PC-3 (cell line): ENCODE measurements around the gene EPHB1. TPM values are rescaled to one million over a fixed set of nuclear protein-coding genes. Genes with fewer than 3 reads are reported as not detected.

Experiments used
- ATAC-seq: fragments of 200-7000 bp; cut with Tn5 transposase; 2 replicates; pipeline ENCODE4 v1.9.1; 2020; ENCODE audit warnings: mild to moderate bottlenecking, moderate library complexity
- BruUV-seq: library from RNA; stranded (reverse); fragments of 400-500 nt; replicated peaks from 2 replicates; lab custom pipeline; 2021; lab: Mats Ljungman, UMichigan
- CTCF ChIA-PET: fragments of 300-600 bp; sonication (Branson Sonifier 250); formaldehyde crosslinking; loops from one replicate; lab custom pipeline; 2022; ENCODE audit warnings: antibody characterized with exemption; lab: Charles Lee
- POLR2A ChIA-PET: fragments of 300-600 bp; sonication (Branson Sonifier 250); formaldehyde crosslinking; loops from one replicate; lab custom pipeline; 2022; ENCODE audit warnings: antibody characterized with exemption; ENCODE audit not compliant: unreplicated experiment; lab: Charles Lee
- DNase-seq: peaks from one replicate; pipeline ENCODE4 v3.0.0-alpha.2; 2015
- H2AFZ ChIP-seq: fragments of 300-600 bp; sonication (generic); 2 replicates; pipeline ENCODE4 v1.6.0; 2016; ENCODE audit warnings: antibody characterized with exemption, low read length
- H3F3A ChIP-seq: fragments of 300-600 bp; sonication (generic); one replicate; pipeline ENCODE4 v1.6.0; 2017; ENCODE audit warnings: antibody characterized with exemption, low read length, control low read depth, mild to moderate bottlenecking; ENCODE audit not compliant: unreplicated experiment
- H3K27ac ChIP-seq: fragments of 300-600 bp; sonication (generic); 2 replicates; pipeline ENCODE4 v1.5.1; 2016; ENCODE audit warnings: mild to moderate bottlenecking, low read length
- H3K27me3 ChIP-seq: fragments of 300-600 bp; sonication (generic); 2 replicates; pipeline ENCODE4 v1.6.1; 2016; ENCODE audit warnings: low read length, mixed read lengths
- H3K36me3 ChIP-seq: fragments of 300-600 bp; sonication (generic); 2 replicates; pipeline ENCODE4 v1.6.1; 2016; ENCODE audit warnings: low read depth, mixed run types, low read length, mixed read lengths
- H3K4me1 ChIP-seq: fragments of 300-600 bp; sonication (generic); 2 replicates; pipeline ENCODE4 v1.5.1; 2016; ENCODE audit warnings: low read length; ENCODE audit not compliant: insufficient read depth
- H3K4me2 ChIP-seq: fragments of 300-600 bp; sonication (generic); 2 replicates; pipeline ENCODE4 v1.6.0; 2016; ENCODE audit warnings: low read length
- H3K4me3 ChIP-seq: fragments of 300-600 bp; sonication (generic); 2 replicates; pipeline ENCODE4 v1.5.1; 2016; ENCODE audit warnings: mild to moderate bottlenecking, low read length, mixed read lengths
- H3K79me2 ChIP-seq: fragments of 300-600 bp; sonication (generic); 2 replicates; pipeline ENCODE4 v1.6.1; 2017; ENCODE audit warnings: low read length, mixed read lengths
- H3K9ac ChIP-seq: fragments of 300-600 bp; sonication (generic); 2 replicates; pipeline ENCODE4 v1.6.0; 2016; ENCODE audit warnings: mild to moderate bottlenecking, low read length
- H3K9me2 ChIP-seq: fragments of 300-600 bp; sonication (generic); replicated peaks from 2 replicates; pipeline ENCODE4 v1.6.1; 2016; ENCODE audit warnings: mixed run types, low read length, mixed read lengths
- H3K9me3 ChIP-seq: fragments of 300-600 bp; sonication (generic); 2 replicates; pipeline ENCODE4 v1.6.1; 2016; ENCODE audit warnings: low read length, mixed read lengths
- H4K20me1 ChIP-seq: fragments of 300-600 bp; sonication (generic); 2 replicates; pipeline ENCODE4 v1.6.1; 2016; ENCODE audit warnings: low read length, mixed read lengths
- EZH2 ChIP-seq: fragments of 300-600 bp; sonication (generic); IDR thresholded peaks from one replicate; pipeline ENCODE4 v1.6.1; 2017; ENCODE audit warnings: antibody characterized with exemption, mild to moderate bottlenecking, low read length; ENCODE audit not compliant: unreplicated experiment
- EZH2phosphoT487 ChIP-seq: fragments of 300-600 bp; sonication (generic); IDR thresholded peaks from 2 replicates; pipeline ENCODE4 v1.6.1; 2018; ENCODE audit warnings: mild to moderate bottlenecking, antibody characterized with exemption, low read length, borderline replicate concordance
- intact Hi-C: fragments of 100-400 bp; cut with micrococcal nuclease; formaldehyde crosslinking; loops from 2 replicates; pipeline ENCODE4 v1.9.0; 2023
- total RNA-seq: library from RNA; depleted of rRNA; stranded (reverse); fragments of >200 nt; gene quantifications from 2 replicates; pipeline ENCODE4 v1.2.3, GENCODE V29; 2014
- TF ChIP-seq, protein P1 (sequence below): fragments of 300-600 bp; sonication (generic); conservative IDR thresholded peaks from 2 replicates; pipeline ENCODE4 v1.5.1; 2017; ENCODE audit warnings: antibody characterized with exemption, low read depth, mild to moderate bottlenecking, low read length

Gene EPHB1
- total RNA-seq, 1 experiment from 2014 or later, result 0.69 TPM

GRCh38 chr3:134846911-134847317 lies 51.9 kb downstream of the EPHB1 start:
- BruUV-seq, result no TSS peak
- Histone ChIP-seq H3K27ac (peak overlapping the region; percentile 88), H2AFZ (peak overlapping the region; percentile 57), H3K4me3 (peak overlapping the region; percentile 30; the same call in 1 of the 2 replicates), H3K27me3 (no peaks in the 10 kb centered on the region), H3K79me2 (no peaks in the 10 kb centered on the region), H3K9ac (peak overlapping the region; percentile 27; the same call in 1 of the 2 replicates), H3K36me3 (no peaks in the 10 kb centered on the region), H3K4me1 (peaks cover 19% of the 10 kb centered on the region), H4K20me1 (no peaks in the 10 kb centered on the region), H3F3A (peaks cover 4% of the 10 kb centered on the region), H3K9me3 (no peaks in the 10 kb centered on the region), H3K4me2 (peak overlapping the region; percentile 73), H3K9me2 (no peaks in the 10 kb centered on the region)
- ATAC-seq (peak; percentile 93), DNase-seq (peak; percentile 92)
- TF ChIP-seq, protein P1, sequence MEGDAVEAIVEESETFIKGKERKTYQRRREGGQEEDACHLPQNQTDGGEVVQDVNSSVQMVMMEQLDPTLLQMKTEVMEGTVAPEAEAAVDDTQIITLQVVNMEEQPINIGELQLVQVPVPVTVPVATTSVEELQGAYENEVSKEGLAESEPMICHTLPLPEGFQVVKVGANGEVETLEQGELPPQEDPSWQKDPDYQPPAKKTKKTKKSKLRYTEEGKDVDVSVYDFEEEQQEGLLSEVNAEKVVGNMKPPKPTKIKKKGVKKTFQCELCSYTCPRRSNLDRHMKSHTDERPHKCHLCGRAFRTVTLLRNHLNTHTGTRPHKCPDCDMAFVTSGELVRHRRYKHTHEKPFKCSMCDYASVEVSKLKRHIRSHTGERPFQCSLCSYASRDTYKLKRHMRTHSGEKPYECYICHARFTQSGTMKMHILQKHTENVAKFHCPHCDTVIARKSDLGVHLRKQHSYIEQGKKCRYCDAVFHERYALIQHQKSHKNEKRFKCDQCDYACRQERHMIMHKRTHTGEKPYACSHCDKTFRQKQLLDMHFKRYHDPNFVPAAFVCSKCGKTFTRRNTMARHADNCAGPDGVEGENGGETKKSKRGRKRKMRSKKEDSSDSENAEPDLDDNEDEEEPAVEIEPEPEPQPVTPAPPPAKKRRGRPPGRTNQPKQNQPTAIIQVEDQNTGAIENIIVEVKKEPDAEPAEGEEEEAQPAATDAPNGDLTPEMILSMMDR, result no peak
- no peak for TF ChIP-seq EZH2
- TF ChIP-seq EZH2phosphoT487, result no peak
- POLR2A ChIA-PET, result no interaction called here
- CTCF ChIA-PET, result no interaction called here
- intact Hi-C loops, result no loop called here

- Histone ChIP-seq H3K4me3 (no peak overlapping the region), H3K27ac (peak overlapping the region; percentile 56), H3K4me2 (peak overlapping the region; percentile 23), H3K9me3 (no peaks in the 10 kb centered on the region), H4K20me1 (no peaks in the 10 kb centered on the region), H2AFZ (no peak overlapping the region), H3K9ac (no peak overlapping the region), H3K79me2 (no peaks in the 10 kb centered on the region), H3K27me3 (no peaks in the 10 kb centered on the region), H3K9me2 (no peaks in the 10 kb centered on the region), H3K36me3 (no peaks in the 10 kb centered on the region), H3K4me1 (peaks cover 19% of the 10 kb centered on the region), H3F3A (peaks cover 4% of the 10 kb centered on the region)
- CTCF ChIA-PET, result no interaction called here
- peak; percentile 31; the same call in 1 of the 2 replicates for ATAC-seq
- TF ChIP-seq EZH2phosphoT487, result no peak
- TF ChIP-seq, protein P1, result no peak
- TF ChIP-seq EZH2, result no peak
- no peak for DNase-seq
- intact Hi-C loops, result no loop called here
- POLR2A ChIA-PET, result no interaction called here
- BruUV-seq, result no TSS peak
These were observed 52.3 kb downstream of the EPHB1 start for GRCh38 chr3:134847349-134847748.

DNA sequence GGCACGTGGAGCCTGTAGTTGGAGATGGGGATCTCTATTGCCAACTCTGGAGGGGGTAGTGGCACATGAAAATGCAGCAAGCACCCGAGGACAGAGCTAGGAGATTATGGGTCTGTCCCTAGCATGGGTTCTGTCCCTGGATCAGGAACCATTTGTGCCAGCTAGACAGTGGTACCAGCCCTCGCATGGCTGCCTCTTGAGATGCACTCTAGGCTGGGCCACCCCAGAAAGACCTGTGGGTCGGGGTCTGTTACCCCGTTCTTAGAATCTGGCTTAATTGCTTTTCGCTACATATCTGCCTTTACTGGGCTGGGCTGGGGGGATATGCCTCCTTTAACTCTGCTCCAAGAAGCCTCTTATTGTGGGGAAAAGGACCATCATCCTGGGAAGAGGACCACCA lies 54.5 kb downstream of the EPHB1 start:
- Histone ChIP-seq H3K4me1 (peaks cover 19% of the 10 kb centered on the region), H3K27me3 (no peaks in the 10 kb centered on the region), H3K79me2 (no peaks in the 10 kb centered on the region), H4K20me1 (no peaks in the 10 kb centered on the region), H3K9me3 (no peaks in the 10 kb centered on the region), H3F3A (peaks cover 4% of the 10 kb centered on the region), H3K27ac (no peak overlapping the region), H3K4me2 (no peak overlapping the region), H3K4me3 (no peak overlapping the region), H2AFZ (no peak overlapping the region), H3K9me2 (no peaks in the 10 kb centered on the region), H3K36me3 (no peaks in the 10 kb centered on the region), H3K9ac (no peak overlapping the region)
- ChIA-PET CTCF (no interaction called here), POLR2A (no interaction called here)
- intact Hi-C loops, result no loop called here
- no peak for DNase-seq
- TF ChIP-seq, protein P1, result no peak
- TF ChIP-seq EZH2phosphoT487 (no peak), EZH2 (no peak)
- no TSS peak for BruUV-seq
- ATAC-seq, result no peak
